DMS114 treated with DMSO at 0.1 percent for 48 hours (cell line): ENCODE measurements around the gene NDUFS8.

Experiments used
- DNase-seq: peaks from one replicate; lab custom pipeline; 2025; ENCODE audit not compliant: unreplicated experiment; lab: John Stamatoyannopoulos, UW

Gene NDUFS8

GRCh38 chr11:68048681-68049508, 18.4 kb downstream of the NDUFS8 start:
- no peak for DNase-seq

- no peak for DNase-seq
Observed at GRCh38 chr11:68049509-68050370, 19.3 kb downstream of the NDUFS8 start.

- no peak for DNase-seq
Observed at GRCh38 chr11:68050371-68050841, 19.9 kb downstream of the NDUFS8 start.

GRCh38 chr11:68051191-68052136, 21.0 kb downstream of the NDUFS8 start:
- DNase-seq: no peak

GRCh38 chr11:68052137-68052873, 21.8 kb downstream of the NDUFS8 start:
- DNase-seq: no peak

GRCh38 chr11:68053117-68053516, 22.6 kb downstream of the NDUFS8 start:
- DNase-seq: no peak

- DNase-seq: no peak
Observed at GRCh38 chr11:68053981-68054812, 23.7 kb downstream of the NDUFS8 start.

- no peak for DNase-seq
Observed at GRCh38 chr11:68056317-68057285, 26.1 kb downstream of the NDUFS8 start.

GRCh38 chr11:68057807-68058206, 27.3 kb downstream of the NDUFS8 start:
- no peak for DNase-seq

- DNase-seq: no peak
Observed at GRCh38 chr11:68061508-68061907, 31.0 kb downstream of the NDUFS8 start.

GRCh38 chr11:68064926-68065325, 34.4 kb downstream of the NDUFS8 start:
- no peak for DNase-seq

GRCh38 chr11:68065841-68066240, 35.4 kb downstream of the NDUFS8 start:
- DNase-seq: no peak

GRCh38 chr11:68066742-68067141, 36.3 kb downstream of the NDUFS8 start:
- no peak for DNase-seq

- DNase-seq: no peak
Observed at GRCh38 chr11:68067991-68068390, 37.5 kb downstream of the NDUFS8 start.

- DNase-seq: no peak
Observed at GRCh38 chr11:68071281-68072048, 41.0 kb downstream of the NDUFS8 start.

GRCh38 chr11:68074584-68075352, 44.3 kb downstream of the NDUFS8 start:
- DNase-seq: no peak
